ENCODE results near the gene TRAF2. TPM values are rescaled to one million over a fixed set of nuclear protein-coding genes. Genes with fewer than 3 reads are reported as not detected.

Gene TRAF2
- total and polyA plus RNA-seq, 9 of the 15 experiments (the other 6 are each of a cell fraction or from before 2014, with no cell fraction given), result 0.24 to 45.2 (median 18.0) TPM

DNA sequence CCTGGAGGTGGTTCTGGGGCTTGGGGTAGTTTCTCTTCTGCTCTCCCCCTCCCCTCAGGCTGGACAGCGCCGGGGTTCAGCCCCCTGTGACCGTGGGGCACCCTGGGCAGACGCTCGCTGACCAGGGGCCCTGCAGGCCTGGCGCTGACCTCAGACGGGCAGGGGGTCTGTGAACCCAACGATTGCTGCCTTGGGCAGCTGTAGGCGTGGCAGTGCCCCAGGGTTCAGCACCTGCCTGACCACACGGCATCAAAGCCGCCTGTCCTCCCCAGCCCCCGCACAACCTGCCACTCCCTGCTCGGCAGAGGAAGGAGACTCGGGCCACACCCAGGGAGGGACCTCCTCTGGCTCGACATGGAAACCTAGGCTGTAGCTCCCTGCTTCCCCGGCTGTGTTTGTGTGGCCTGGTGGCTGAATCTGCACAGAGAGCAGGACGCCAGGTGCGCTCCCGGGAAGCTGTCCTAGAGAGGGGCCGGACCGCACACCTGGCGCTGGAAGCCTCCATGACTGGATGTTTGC, 77.9 kb downstream of the TRAF2 start (continued):
- TF ChIP-seq NFATC3 (IDR thresholded peaks at IDR 0.05) (no peak), ZNF395 (CRISPR knock-in tag; IDR thresholded peaks at IDR 0.05) (no peak), SNIP1 (IDR thresholded peaks at IDR 0.05; ENCODE audit: low read depth) (no peak), DPF2 (IDR thresholded peaks at IDR 0.05) (peak; percentile 54), ZEB2 (IDR thresholded peaks at IDR 0.05) (peak; percentile 89), POLR2B (IDR thresholded peaks at IDR 0.05; ENCODE audit: low read depth, partially characterized antibody) (peak; percentile 29), CBX1 (IDR thresholded peaks at IDR 0.05; ENCODE audit: low read depth) (no peak), ZNF140 (CRISPR knock-in tag; IDR thresholded peaks at IDR 0.05) (no peak), RCOR1 (IDR thresholded peaks at IDR 0.05; ENCODE audit: borderline replicate concordance in 1 of 2, low read depth in 2 of 2, low read length in 2 of 2) (peak in 1 of 2 experiments; percentile 66; a peak in 2 of 4 replicates), MYNN (IDR thresholded peaks at IDR 0.05) (peak; percentile 22; the same call in 1 of the 2 replicates), MYNN (CRISPR knock-in tag; IDR thresholded peaks at IDR 0.05) (no peak), ZNF551 (CRISPR knock-in tag; IDR thresholded peaks at IDR 0.05) (no peak)
- TF ChIP-seq, protein P1, sequence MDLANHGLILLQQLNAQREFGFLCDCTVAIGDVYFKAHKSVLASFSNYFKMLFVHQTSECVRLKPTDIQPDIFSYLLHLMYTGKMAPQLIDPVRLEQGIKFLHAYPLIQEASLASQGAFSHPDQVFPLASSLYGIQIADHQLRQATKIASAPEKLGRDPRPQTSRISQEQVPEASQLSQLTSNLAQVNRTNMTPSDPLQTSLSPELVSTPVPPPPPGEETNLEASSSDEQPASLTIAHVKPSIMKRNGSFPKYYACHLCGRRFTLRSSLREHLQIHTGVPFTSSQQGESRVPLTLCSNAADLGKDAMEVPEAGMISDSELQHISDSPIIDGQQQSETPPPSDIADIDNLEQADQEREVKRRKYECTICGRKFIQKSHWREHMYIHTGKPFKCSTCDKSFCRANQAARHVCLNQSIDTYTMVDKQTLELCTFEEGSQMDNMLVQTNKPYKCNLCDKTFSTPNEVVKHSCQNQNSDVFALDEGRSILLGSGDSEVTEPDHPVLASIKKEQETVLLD (IDR thresholded peaks at IDR 0.05), result no peak
- TF ChIP-seq, protein P2, sequence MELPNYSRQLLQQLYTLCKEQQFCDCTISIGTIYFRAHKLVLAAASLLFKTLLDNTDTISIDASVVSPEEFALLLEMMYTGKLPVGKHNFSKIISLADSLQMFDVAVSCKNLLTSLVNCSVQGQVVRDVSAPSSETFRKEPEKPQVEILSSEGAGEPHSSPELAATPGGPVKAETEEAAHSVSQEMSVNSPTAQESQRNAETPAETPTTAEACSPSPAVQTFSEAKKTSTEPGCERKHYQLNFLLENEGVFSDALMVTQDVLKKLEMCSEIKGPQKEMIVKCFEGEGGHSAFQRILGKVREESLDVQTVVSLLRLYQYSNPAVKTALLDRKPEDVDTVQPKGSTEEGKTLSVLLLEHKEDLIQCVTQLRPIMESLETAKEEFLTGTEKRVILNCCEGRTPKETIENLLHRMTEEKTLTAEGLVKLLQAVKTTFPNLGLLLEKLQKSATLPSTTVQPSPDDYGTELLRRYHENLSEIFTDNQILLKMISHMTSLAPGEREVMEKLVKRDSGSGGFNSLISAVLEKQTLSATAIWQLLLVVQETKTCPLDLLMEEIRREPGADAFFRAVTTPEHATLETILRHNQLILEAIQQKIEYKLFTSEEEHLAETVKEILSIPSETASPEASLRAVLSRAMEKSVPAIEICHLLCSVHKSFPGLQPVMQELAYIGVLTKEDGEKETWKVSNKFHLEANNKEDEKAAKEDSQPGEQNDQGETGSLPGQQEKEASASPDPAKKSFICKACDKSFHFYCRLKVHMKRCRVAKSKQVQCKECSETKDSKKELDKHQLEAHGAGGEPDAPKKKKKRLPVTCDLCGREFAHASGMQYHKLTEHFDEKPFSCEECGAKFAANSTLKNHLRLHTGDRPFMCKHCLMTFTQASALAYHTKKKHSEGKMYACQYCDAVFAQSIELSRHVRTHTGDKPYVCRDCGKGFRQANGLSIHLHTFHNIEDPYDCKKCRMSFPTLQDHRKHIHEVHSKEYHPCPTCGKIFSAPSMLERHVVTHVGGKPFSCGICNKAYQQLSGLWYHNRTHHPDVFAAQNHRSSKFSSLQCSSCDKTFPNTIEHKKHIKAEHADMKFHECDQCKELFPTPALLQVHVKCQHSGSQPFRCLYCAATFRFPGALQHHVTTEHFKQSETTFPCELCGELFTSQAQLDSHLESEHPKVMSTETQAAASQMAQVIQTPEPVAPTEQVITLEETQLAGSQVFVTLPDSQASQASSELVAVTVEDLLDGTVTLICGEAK (IDR thresholded peaks at IDR 0.05), result 0 out of 2 replicates have a peak, but pooled peaks have one; percentile 22
- TF ChIP-seq, protein P2 (CRISPR knock-in tag; IDR thresholded peaks at IDR 0.05), result no peak
- TF ChIP-seq, protein P3, sequence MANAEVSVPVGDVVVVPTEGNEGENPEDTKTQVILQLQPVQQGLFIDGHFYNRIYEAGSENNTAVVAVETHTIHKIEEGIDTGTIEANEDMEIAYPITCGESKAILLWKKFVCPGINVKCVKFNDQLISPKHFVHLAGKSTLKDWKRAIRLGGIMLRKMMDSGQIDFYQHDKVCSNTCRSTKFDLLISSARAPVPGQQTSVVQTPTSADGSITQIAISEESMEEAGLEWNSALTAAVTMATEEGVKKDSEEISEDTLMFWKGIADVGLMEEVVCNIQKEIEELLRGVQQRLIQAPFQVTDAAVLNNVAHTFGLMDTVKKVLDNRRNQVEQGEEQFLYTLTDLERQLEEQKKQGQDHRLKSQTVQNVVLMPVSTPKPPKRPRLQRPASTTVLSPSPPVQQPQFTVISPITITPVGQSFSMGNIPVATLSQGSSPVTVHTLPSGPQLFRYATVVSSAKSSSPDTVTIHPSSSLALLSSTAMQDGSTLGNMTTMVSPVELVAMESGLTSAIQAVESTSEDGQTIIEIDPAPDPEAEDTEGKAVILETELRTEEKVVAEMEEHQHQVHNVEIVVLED (CRISPR knock-in tag; IDR thresholded peaks at IDR 0.05), result no peak
